AG04450 (cell line): ENCODE data around the gene FER1L5. TPM values are rescaled to one million over a fixed set of nuclear protein-coding genes. Genes with fewer than 3 reads are reported as not detected.

Source experiments
- CTCF ChIA-PET: fragments of 300-600, 350-600 bp; formaldehyde crosslinking; extraction: SDS; loops from one replicate; lab custom pipeline; 2022; ENCODE audit warnings: antibody characterized with exemption, inconsistent platforms; lab: Charles Lee
- POLR2A ChIA-PET: fragments of 350-600 bp; formaldehyde crosslinking; extraction: SDS; loops from one replicate; lab custom pipeline; 2021; ENCODE audit warnings: antibody characterized with exemption, inconsistent platforms; lab: Yijun Ruan, JAX
- DNase-seq: peaks from one replicate; pipeline ENCODE4 v3.0.0-alpha.2; 2011; ENCODE audit warnings: low read depth, low spot score
- H3K27ac ChIP-seq: one replicate; pipeline ENCODE4 v1.5.1; 2012; ENCODE audit warnings: low read depth, low read length, control low read depth
- H3K27me3 ChIP-seq: one replicate; pipeline ENCODE4 v1.6.0; 2012; ENCODE audit warnings: low read length; ENCODE audit not compliant: control insufficient read depth, insufficient read depth
- H3K4me3 ChIP-seq: 2 replicates; pipeline ENCODE4 v1.5.1; 2011; ENCODE audit warnings: mild to moderate bottlenecking, low read depth, low read length, control low read depth
- H3K9me3 ChIP-seq: 2 replicates; pipeline ENCODE4 v1.5.1; 2012; ENCODE audit warnings: low read length; ENCODE audit not compliant: control insufficient read depth, insufficient read depth
- polyA plus RNA-seq: library from polyadenylated mRNA; depleted of rRNA; stranded (reverse); fragments of >200 nt; gene quantifications from 2 replicates; pipeline ENCODE4 v1.2.3, GENCODE V29; 2011
- TF ChIP-seq, protein P1 (sequence below): IDR thresholded peaks from 2 replicates; pipeline ENCODE4 v1.5.1; 2011; ENCODE audit warnings: low read depth, low read length, control low read depth, inconsistent platforms

FER1L5 gene
- polyA plus RNA-seq, 1 experiment = 0.17 TPM

DNA sequence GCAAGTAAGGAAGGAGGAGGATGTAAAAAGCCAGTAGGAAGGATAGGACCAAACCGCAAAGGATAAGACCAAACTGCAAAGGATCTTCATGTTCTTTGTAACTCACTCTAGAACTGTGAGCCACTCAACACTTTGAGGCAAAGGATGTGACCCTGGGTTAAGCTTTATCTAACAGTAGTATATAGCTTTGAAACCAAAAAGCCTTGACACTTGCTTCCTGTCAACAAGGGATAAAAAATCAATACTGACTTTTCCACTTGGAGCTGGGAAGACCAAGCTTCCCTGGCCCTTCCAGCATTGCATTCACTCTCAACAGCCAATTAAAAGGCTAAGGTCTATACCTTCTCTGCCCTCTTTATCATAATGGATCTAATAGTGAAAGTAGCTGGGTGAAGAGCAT, 26.4 kb upstream of the FER1L5 start:
- DNase-seq = no peak
- no peak overlapping the region for H3K4me3 ChIP-seq
- H3K27me3 ChIP-seq = no peaks in the 10 kb centered on the region
- TF ChIP-seq, protein P1, sequence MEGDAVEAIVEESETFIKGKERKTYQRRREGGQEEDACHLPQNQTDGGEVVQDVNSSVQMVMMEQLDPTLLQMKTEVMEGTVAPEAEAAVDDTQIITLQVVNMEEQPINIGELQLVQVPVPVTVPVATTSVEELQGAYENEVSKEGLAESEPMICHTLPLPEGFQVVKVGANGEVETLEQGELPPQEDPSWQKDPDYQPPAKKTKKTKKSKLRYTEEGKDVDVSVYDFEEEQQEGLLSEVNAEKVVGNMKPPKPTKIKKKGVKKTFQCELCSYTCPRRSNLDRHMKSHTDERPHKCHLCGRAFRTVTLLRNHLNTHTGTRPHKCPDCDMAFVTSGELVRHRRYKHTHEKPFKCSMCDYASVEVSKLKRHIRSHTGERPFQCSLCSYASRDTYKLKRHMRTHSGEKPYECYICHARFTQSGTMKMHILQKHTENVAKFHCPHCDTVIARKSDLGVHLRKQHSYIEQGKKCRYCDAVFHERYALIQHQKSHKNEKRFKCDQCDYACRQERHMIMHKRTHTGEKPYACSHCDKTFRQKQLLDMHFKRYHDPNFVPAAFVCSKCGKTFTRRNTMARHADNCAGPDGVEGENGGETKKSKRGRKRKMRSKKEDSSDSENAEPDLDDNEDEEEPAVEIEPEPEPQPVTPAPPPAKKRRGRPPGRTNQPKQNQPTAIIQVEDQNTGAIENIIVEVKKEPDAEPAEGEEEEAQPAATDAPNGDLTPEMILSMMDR = no peak
- H3K9me3 ChIP-seq = no peaks in the 10 kb centered on the region
- CTCF ChIA-PET = interaction anchor here (0.6 to 1.6 kb wide), 3 partner anchors 10 to 209 kb away, joined by 3 to 4 read pairs (median 3); no protein-coding TSS in a partner anchor
- POLR2A ChIA-PET = no interaction called here
- H3K27ac ChIP-seq = no peak overlapping the region

DNA sequence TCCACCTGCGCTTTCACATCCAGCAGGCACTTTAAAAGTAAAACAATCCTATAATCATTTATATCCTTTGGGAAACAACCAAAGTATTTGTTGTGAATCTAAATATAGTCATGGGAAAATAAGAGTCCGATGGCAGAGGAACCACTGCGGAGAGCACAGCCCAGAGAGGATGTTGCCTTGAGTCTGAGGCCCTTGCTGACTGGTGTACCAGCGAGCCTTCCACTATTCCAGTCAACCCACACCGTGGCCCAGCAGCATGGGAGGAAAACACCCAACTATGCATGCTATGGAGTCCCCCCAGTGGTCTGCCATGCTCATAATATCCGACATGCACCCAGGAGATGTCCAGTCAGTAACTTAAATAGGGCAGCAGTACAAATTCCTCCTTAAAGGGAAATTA, 26.0 kb upstream of the FER1L5 start:
- no peak overlapping the region for H3K4me3 ChIP-seq
- no peaks in the 10 kb centered on the region for H3K9me3 ChIP-seq
- ChIA-PET CTCF (interaction anchor here (1.1 to 1.6 kb wide), 2 partner anchors 63 to 210 kb away, joined by 3 to 4 read pairs; no protein-coding TSS in a partner anchor), POLR2A (no interaction called here)
- TF ChIP-seq, protein P1 = no peak
- DNase-seq = no peak
- H3K27me3 ChIP-seq = no peaks in the 10 kb centered on the region
- no peak overlapping the region for H3K27ac ChIP-seq

DNA sequence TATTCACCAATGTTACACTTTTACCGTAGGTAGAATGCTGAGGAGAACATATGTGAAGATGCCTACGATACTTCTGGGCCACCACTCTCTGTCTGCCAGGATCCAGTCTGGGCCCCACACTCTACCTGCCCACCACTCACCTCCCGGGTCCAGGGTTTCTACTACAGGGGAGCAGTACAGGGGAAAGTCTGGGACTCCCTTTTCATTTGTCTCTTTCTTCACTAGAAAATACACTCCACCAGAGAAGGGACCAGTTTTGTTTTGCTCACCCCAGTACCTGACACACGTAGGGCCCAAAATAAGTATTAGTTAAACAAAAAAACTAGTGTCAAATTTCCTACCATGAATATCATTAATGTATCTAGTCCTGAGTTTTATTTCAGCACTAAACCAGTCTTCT, 25.6 kb upstream of the FER1L5 start:
- POLR2A ChIA-PET = no interaction called here
- no peak overlapping the region for H3K4me3 ChIP-seq
- no peaks in the 10 kb centered on the region for H3K27me3 ChIP-seq
- no peak overlapping the region for H3K27ac ChIP-seq
- CTCF ChIA-PET = no interaction called here
- no peaks in the 10 kb centered on the region for H3K9me3 ChIP-seq
- TF ChIP-seq, protein P1 = no peak
- no peak for DNase-seq

DNA sequence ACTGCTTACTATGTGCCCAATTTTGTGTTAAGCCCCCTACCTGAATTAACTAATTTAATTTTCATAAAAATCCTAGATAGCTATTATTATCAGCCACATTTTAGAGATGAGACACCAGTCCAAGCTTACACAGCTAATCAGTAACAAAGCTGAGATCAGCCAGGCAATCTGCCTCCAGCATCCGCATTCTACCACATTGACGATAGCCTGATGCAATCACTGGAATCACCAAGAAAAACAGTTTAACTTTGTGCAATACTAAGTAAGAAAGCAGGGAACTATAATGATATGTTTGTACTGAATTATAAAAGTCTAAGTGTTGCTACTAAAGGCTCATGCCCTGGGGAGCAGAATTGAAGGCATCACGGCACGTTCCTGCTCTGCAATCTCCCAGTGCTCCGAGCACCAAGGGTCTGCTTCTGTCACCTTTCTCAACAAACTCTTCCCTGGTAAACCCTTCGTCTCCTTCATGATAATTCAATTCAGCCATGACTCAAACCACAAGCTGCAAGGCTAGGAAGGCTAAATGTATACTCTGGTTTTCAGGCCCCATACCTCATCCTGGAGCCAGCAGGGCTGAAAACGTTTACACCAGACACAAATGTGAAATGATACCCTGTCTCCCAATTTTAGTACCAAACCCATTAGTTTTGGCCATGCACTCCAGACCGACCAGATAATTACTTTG, 23.8 kb upstream of the FER1L5 start:
- POLR2A ChIA-PET = interaction anchor here (0.6 kb wide), 1 partner anchor 849 kb away, joined by 5 read pairs; no protein-coding TSS in a partner anchor
- H3K27ac ChIP-seq = peak overlapping the region; percentile 70
- TF ChIP-seq, protein P1 = no peak

DNA sequence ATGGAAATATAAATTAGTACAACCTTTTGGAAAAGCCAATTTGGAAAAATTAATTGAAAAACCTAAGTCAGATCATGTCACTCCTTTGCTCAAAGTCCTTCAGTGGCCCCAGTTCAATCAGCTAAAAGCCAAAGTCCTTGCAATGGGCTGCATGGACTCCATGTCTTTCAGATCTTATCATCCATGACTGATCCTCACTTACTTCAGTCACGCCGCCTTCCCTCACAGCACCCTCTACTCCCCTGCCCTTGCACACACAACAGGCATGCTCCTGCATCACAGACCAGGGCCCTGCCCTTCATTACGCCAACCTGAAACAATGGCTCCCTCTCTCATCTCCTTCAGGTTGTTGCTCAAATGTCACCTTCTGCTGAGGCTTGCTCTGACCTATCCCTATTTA, 20.0 kb upstream of the FER1L5 start:
- no peaks in the 10 kb centered on the region for H3K9me3 ChIP-seq
- POLR2A ChIA-PET = no interaction called here
- no peak overlapping the region for H3K4me3 ChIP-seq
- DNase-seq = no peak
- H3K27ac ChIP-seq = no peak overlapping the region
- no peaks in the 10 kb centered on the region for H3K27me3 ChIP-seq
- CTCF ChIA-PET = no interaction called here
- TF ChIP-seq, protein P1 = no peak

More for the DNA sequence above, 23.8 kb upstream of the FER1L5 start:
- DNase-seq = no peak
- no peaks in the 10 kb centered on the region for H3K9me3 ChIP-seq
- no peak overlapping the region for H3K4me3 ChIP-seq
- H3K27me3 ChIP-seq = no peaks in the 10 kb centered on the region
- CTCF ChIA-PET = interaction anchor here (0.6 to 1.6 kb wide), 2 partner anchors 64 to 83 kb away, joined by 4 to 7 read pairs; no protein-coding TSS in a partner anchor
